H9 (cell line): Measurements from ENCODE around the gene HMCN1. TPM values are rescaled to one million over a fixed set of nuclear protein-coding genes. Genes with fewer than 3 reads are reported as not detected.

Experiments used
- DNase-seq: peaks from one replicate; pipeline ENCODE4 v3.0.0-alpha.2; 2017
- H2AFZ ChIP-seq: one replicate; pipeline ENCODE4 v1.6.1; 2013; ENCODE audit warnings: mild to moderate bottlenecking, low read length, control low read depth, moderate library complexity
- H2AK5ac ChIP-seq: 2 replicates; pipeline ENCODE4 v1.6.1; 2013; ENCODE audit warnings: low read length, control low read depth, mixed read lengths; ENCODE audit not compliant: insufficient read length
- H2BK120ac ChIP-seq: one replicate; pipeline ENCODE4 v1.6.1; 2013; ENCODE audit warnings: low read depth, mild to moderate bottlenecking, low read length, control low read depth, inconsistent platforms; ENCODE audit not compliant: poor library complexity, severe bottlenecking
- H2BK12ac ChIP-seq: 2 replicates; pipeline ENCODE4 v1.6.1; 2013; ENCODE audit warnings: low read length, control low read depth, mixed read lengths, low read depth; ENCODE audit not compliant: insufficient read length
- H2BK15ac ChIP-seq: 2 replicates; pipeline ENCODE4 v1.6.1; 2013; ENCODE audit warnings: low read depth, low read length, control low read depth
- H2BK20ac ChIP-seq: one replicate; pipeline ENCODE4 v1.6.1; 2013; ENCODE audit warnings: low read depth, mild to moderate bottlenecking, low read length, control low read depth, inconsistent platforms; ENCODE audit not compliant: poor library complexity, severe bottlenecking
- H2BK5ac ChIP-seq: 2 replicates; pipeline ENCODE4 v1.6.1; 2013; ENCODE audit warnings: low read length, control low read depth, mixed read lengths; ENCODE audit not compliant: insufficient read length
- H3K14ac ChIP-seq: 2 replicates; pipeline ENCODE4 v1.6.1; 2013; ENCODE audit warnings: low read length, control low read depth; ENCODE audit not compliant: insufficient read depth
- H3K18ac ChIP-seq: 2 replicates; pipeline ENCODE4 v1.6.1; 2013; ENCODE audit warnings: low read depth, mild to moderate bottlenecking, mixed read lengths, low read length, control low read depth; ENCODE audit not compliant: insufficient read length
- H3K23ac ChIP-seq: 2 replicates; pipeline ENCODE4 v1.6.1; 2013; ENCODE audit warnings: low read length, control low read depth, mixed read lengths, low read depth; ENCODE audit not compliant: insufficient read length
- H3K23me2 ChIP-seq: 2 replicates; pipeline ENCODE4 v1.6.1; 2013; ENCODE audit warnings: low read depth, mild to moderate bottlenecking, mixed read lengths, low read length, control low read depth; ENCODE audit not compliant: insufficient read length, poor library complexity, severe bottlenecking
- H3K27ac ChIP-seq: 2 replicates; pipeline ENCODE4 v1.5.1; 2013; ENCODE audit warnings: low read length, control low read depth, mixed read lengths, low read depth; ENCODE audit not compliant: insufficient read length
- H3K27me3 ChIP-seq: 2 replicates; pipeline ENCODE4 v1.6.1; 2013; ENCODE audit warnings: low read length, control low read depth, inconsistent platforms; ENCODE audit not compliant: insufficient read depth
- H3K4ac ChIP-seq: 2 replicates; pipeline ENCODE4 v1.6.1; 2013; ENCODE audit warnings: low read depth, mild to moderate bottlenecking, control low read depth, inconsistent platforms, low read length, moderate library complexity
- H3K4me1 ChIP-seq: 2 replicates; pipeline ENCODE4 v1.6.1; 2013; ENCODE audit warnings: low read length, control low read depth, inconsistent platforms; ENCODE audit not compliant: insufficient read depth
- H3K4me2 ChIP-seq: 2 replicates; pipeline ENCODE4 v1.6.1; 2013; ENCODE audit warnings: low read length, control low read depth, mixed read lengths; ENCODE audit not compliant: insufficient read length, insufficient read depth
- H3K56ac ChIP-seq: 2 replicates; pipeline ENCODE4 v1.6.1; 2013; ENCODE audit warnings: low read depth, mild to moderate bottlenecking, mixed read lengths, low read length, control low read depth; ENCODE audit not compliant: insufficient read length
- H3K79me1 ChIP-seq: 2 replicates; pipeline ENCODE4 v1.6.1; 2013; ENCODE audit warnings: low read depth, mild to moderate bottlenecking, moderate library complexity, low read length, control low read depth, inconsistent platforms; ENCODE audit not compliant: insufficient read depth, poor library complexity, severe bottlenecking
- H3K79me2 ChIP-seq: 2 replicates; pipeline ENCODE4 v1.6.1; 2013; ENCODE audit warnings: low read length, control low read depth, inconsistent platforms; ENCODE audit not compliant: insufficient read depth
- H3K9ac ChIP-seq: 2 replicates; pipeline ENCODE4 v1.6.1; 2013; ENCODE audit warnings: low read length, control low read depth, mixed read lengths; ENCODE audit not compliant: insufficient read length; ENCODE audit errors: extremely low read depth
- H3K9me3 ChIP-seq: one replicate; pipeline ENCODE4 v1.6.1; 2013; ENCODE audit warnings: low read depth, low read length, inconsistent platforms; ENCODE audit not compliant: control insufficient read depth
- H3T11ph ChIP-seq: one replicate; pipeline ENCODE4 v1.6.1; 2013; ENCODE audit warnings: mild to moderate bottlenecking, low read length, control low read depth, inconsistent platforms
- H4K20me1 ChIP-seq: one replicate; pipeline ENCODE4 v1.6.1; 2013; ENCODE audit not compliant: control insufficient read depth, insufficient read length, insufficient read depth
- H4K5ac ChIP-seq: 2 replicates; pipeline ENCODE4 v1.6.1; 2013; ENCODE audit warnings: low read depth, mild to moderate bottlenecking, mixed read lengths, low read length, control low read depth; ENCODE audit not compliant: insufficient read length
- H4K8ac ChIP-seq: replicated peaks from 2 replicates; pipeline ENCODE4 v1.6.1; 2013; ENCODE audit warnings: low read length, control low read depth, mixed read lengths, low read depth; ENCODE audit not compliant: insufficient read length
- H4K91ac ChIP-seq: 2 replicates; pipeline ENCODE4 v1.6.1; 2013; ENCODE audit warnings: low read depth, mild to moderate bottlenecking, moderate library complexity, mixed read lengths, low read length, control low read depth; ENCODE audit not compliant: insufficient read length
- H3K27ac Mint-ChIP-seq, 3 experiments: 2 replicates in 2 of 3; 3 replicates in 1 of 3; pipeline ENCODE4 v1.8.0; 2020 to 2021; ENCODE audit warnings: mixed read lengths in 3 of 3, mild to moderate bottlenecking in 1 of 3, moderate library complexity in 1 of 3
- H3K27me3 Mint-ChIP-seq: 2 replicates; pipeline ENCODE4 v1.8.0; 2021; ENCODE audit warnings: low read depth, mild to moderate bottlenecking, moderate library complexity, mixed read lengths
- H3K36me3 Mint-ChIP-seq, 3 experiments: 2 replicates in 2 of 3; 3 replicates in 1 of 3; pipeline ENCODE4 v1.8.0; 2020 to 2021; ENCODE audit warnings: low read depth in 3 of 3, mixed read lengths in 3 of 3; ENCODE audit not compliant: insufficient read depth in 1 of 3
- H3K4me1 Mint-ChIP-seq, 2 experiments: 2 replicates each; pipeline ENCODE4 v1.8.0; 2020; ENCODE audit warnings: mixed read lengths in 2 of 2
- H3K4me3 Mint-ChIP-seq, 2 experiments: 2 replicates in 1 of 2; 3 replicates in 1 of 2; pipeline ENCODE4 v1.8.0; 2020 to 2021; ENCODE audit warnings: mild to moderate bottlenecking in 2 of 2, mixed read lengths in 2 of 2, moderate library complexity in 1 of 2
- H3K9me3 Mint-ChIP-seq, 2 experiments: 2 replicates in 1 of 2; 3 replicates in 1 of 2; pipeline ENCODE4 v1.8.0; 2020; ENCODE audit warnings: mild to moderate bottlenecking in 2 of 2, mixed read lengths in 2 of 2, moderate library complexity in 1 of 2
- WGBS: extraction: QIAGEN DNeasy Blood & Tissue Kit; methylation state at CpG from one replicate; pipeline ENCODE4 v1.1.7; 2013; ENCODE audit warnings: missing lambda C conversion rate, low lambda C conversion rate, mixed read lengths; ENCODE audit not compliant: insufficient read length; ENCODE audit errors: extremely low coverage; 5-methylcytosine and 5-hydroxymethylcytosine counted together
- total RNA-seq: library from RNA; stranded (reverse); gene quantifications from 2 replicates; pipeline ENCODE4 v1.2.1, GENCODE V29; 2021
- TF ChIP-seq, protein P1 (sequence below): fragments of 200-600 bp; sonication (generic); conservative IDR thresholded peaks from 3 replicates; pipeline ENCODE4 v1.8.0; 2021; ENCODE audit warnings: antibody characterized with exemption, mild to moderate bottlenecking

The HMCN1 gene
- total RNA-seq, 1 experiment from 2014 or later, result 3.3 TPM

DNA sequence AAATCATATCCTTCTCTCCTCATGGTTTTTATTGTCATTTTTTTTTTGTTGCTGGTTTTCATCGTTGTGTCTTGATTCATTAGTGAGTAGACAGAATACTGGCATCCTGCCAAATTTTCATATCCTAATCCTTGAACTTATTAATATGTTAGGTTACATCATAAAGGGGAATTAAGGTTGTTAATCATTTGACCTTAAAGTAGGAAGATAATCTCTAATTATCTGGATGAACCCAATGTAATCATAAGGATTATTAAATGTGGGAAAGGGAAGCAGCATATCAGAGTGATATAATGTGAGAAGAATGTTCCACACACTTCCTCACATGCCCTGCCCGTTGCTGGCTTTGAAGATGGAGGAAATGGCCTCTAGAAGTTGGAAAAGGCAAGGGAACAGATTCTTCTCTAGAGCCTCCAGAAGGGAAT is 299.7 kb downstream of the HMCN1 start:
- no peak overlapping the region for H2BK12ac ChIP-seq
- no peaks in the 10 kb centered on the region for H3K4me1 Mint-ChIP-seq
- no peaks in the 10 kb centered on the region for H3K27me3 Mint-ChIP-seq
- no peak overlapping the region for H4K5ac ChIP-seq
- TF ChIP-seq, protein P1, sequence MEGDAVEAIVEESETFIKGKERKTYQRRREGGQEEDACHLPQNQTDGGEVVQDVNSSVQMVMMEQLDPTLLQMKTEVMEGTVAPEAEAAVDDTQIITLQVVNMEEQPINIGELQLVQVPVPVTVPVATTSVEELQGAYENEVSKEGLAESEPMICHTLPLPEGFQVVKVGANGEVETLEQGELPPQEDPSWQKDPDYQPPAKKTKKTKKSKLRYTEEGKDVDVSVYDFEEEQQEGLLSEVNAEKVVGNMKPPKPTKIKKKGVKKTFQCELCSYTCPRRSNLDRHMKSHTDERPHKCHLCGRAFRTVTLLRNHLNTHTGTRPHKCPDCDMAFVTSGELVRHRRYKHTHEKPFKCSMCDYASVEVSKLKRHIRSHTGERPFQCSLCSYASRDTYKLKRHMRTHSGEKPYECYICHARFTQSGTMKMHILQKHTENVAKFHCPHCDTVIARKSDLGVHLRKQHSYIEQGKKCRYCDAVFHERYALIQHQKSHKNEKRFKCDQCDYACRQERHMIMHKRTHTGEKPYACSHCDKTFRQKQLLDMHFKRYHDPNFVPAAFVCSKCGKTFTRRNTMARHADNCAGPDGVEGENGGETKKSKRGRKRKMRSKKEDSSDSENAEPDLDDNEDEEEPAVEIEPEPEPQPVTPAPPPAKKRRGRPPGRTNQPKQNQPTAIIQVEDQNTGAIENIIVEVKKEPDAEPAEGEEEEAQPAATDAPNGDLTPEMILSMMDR, result no peak
- H3K18ac ChIP-seq, result no peak overlapping the region
- H3K23ac ChIP-seq, result no peak overlapping the region
- DNase-seq, result no peak
- no peaks in the 10 kb centered on the region for H3K79me2 ChIP-seq
- no peaks in the 10 kb centered on the region; a peak in 1 of 5 replicates for H3K9me3 Mint-ChIP-seq
- H4K8ac ChIP-seq, result no peak overlapping the region
- no peaks in the 10 kb centered on the region for H3K23me2 ChIP-seq
- no peaks in the 10 kb centered on the region for H3K4me1 ChIP-seq
- H3K27ac ChIP-seq, result no peak overlapping the region
- H2AFZ ChIP-seq, result no peak overlapping the region
- H3K56ac ChIP-seq, result no peak overlapping the region
- H3K79me1 ChIP-seq, result no peaks in the 10 kb centered on the region
- H3K14ac ChIP-seq, result no peak overlapping the region
- H3K9ac ChIP-seq, result no peak overlapping the region
- no CpG with 5 or more reads among the region's 2 CpGs for WGBS
- no peak overlapping the region for H3K27ac Mint-ChIP-seq
- H2BK15ac ChIP-seq, result no peak overlapping the region
- no peaks in the 10 kb centered on the region for H3K9me3 ChIP-seq
- no peaks in the 10 kb centered on the region for H4K20me1 ChIP-seq
- H3K4me3 Mint-ChIP-seq, result no peak overlapping the region
- no peak overlapping the region for H2BK20ac ChIP-seq
- H2BK120ac ChIP-seq, result no peak overlapping the region
- no peak overlapping the region for H3T11ph ChIP-seq
- no peaks in the 10 kb centered on the region for H3K27me3 ChIP-seq
- H3K4ac ChIP-seq, result no peak overlapping the region
- no peak overlapping the region for H2AK5ac ChIP-seq
- H3K4me2 ChIP-seq, result no peak overlapping the region
- peaks cover 0 to 7% (median 0%) of the 10 kb centered on the region in 3 experiments; a peak in 4 of 7 replicates for H3K36me3 Mint-ChIP-seq
- H4K91ac ChIP-seq, result no peak overlapping the region
- H2BK5ac ChIP-seq, result no peak overlapping the region
